ENCODE results near the gene HECTD4.

- TF ChIP-seq ZNF274 (IDR thresholded peaks at IDR 0.05; ENCODE audit: low read depth, low read length): no peak
- no peak for TF ChIP-seq SUZ12 (IDR thresholded peaks at IDR 0.05; ENCODE audit: extremely low read depth, insufficient read depth, insufficient read length)
- no peak for TF ChIP-seq YY1 (IDR thresholded peaks at IDR 0.05; ENCODE audit: insufficient read depth, insufficient read length)
Measured at GRCh38 chr12:112206944-112207343, 175.3 kb downstream of the HECTD4 start.

Measured in NT2/D1 (cell line).